HG03378 (cell line): ENCODE measurements around the gene GREB1L.

Source experiments
- ATAC-seq: cut with Tn5 transposase; IDR thresholded peaks from one replicate; pipeline ENCODE4 v1.9.1; 2021; ENCODE audit warnings: mild to moderate bottlenecking, moderate library complexity; ENCODE audit not compliant: unreplicated experiment

The GREB1L gene

GRCh38 chr18:21548647-21549046 is 306.6 kb downstream of the GREB1L start:
- ATAC-seq: no peak

- ATAC-seq: no peak
Observed at GRCh38 chr18:21550510-21550970, 308.5 kb downstream of the GREB1L start.

- ATAC-seq: no peak
Observed at GRCh38 chr18:21557607-21558253, 315.7 kb downstream of the GREB1L start.

- no peak for ATAC-seq
Observed at GRCh38 chr18:21559195-21559594, 317.2 kb downstream of the GREB1L start.

GRCh38 chr18:21571772-21572171 is 329.7 kb downstream of the GREB1L start:
- ATAC-seq: no peak
